Activated CD8-positive, alpha-beta memory T cell treated with anti-CD3 and anti-CD28 coated beads, Interleukin-2, amount 10 ng/mL, durations not matched to agents 7 days and 5 days (primary cell): Measurements from ENCODE around the gene OPA1. TPM values are rescaled to one million over a fixed set of nuclear protein-coding genes. Genes with fewer than 3 reads are reported as not detected.

Experiments used
- total RNA-seq, 2 experiments: library from RNA; stranded (reverse); gene quantifications; one replicate each; pipeline ENCODE4 v1.2.3, GENCODE V29; 2021

OPA1 gene
- total RNA-seq, 2 experiments from 2014 or later: 56.5 to 61.7 TPM

Other genes with a start within 250 kb of the OPA1 start
- gene ATP13A5, start 214.5 kb upstream of the OPA1 start, total RNA-seq: not detected
- 1 to 10 TPM; 3.7 to 6.5 TPM for gene ATP13A4, start 38.3 kb upstream of the OPA1 start, total RNA-seq